GM12878 (cell line): ENCODE data around the gene CLTCL1.

Experiments
- CHD2 ChIP-seq: IDR thresholded peaks from 2 replicates; pipeline ENCODE4 v1.6.1; 2011; ENCODE audit warnings: low read depth, low read length, improper control_type of control experiment, borderline replicate concordance
- EP300 ChIP-seq, 2 experiments: fragments of 150-350 bp in 1 of 2; IDR thresholded peaks; 2 replicates each; pipeline ENCODE4 v1.6.1; 2011 to 2012; ENCODE audit warnings: low read depth in 2 of 2, low read length in 2 of 2, borderline replicate concordance in 1 of 2, improper control_type of control experiment in 1 of 2, inconsistent platforms in 1 of 2; ENCODE audit not compliant: control insufficient read depth in 1 of 2
- EZH2 ChIP-seq: IDR thresholded peaks from 2 replicates; pipeline ENCODE4 v1.6.1; 2012; ENCODE audit warnings: low read depth, mild to moderate bottlenecking, control low read depth, inconsistent platforms, low read length, borderline replicate concordance; ENCODE audit not compliant: control insufficient read depth
- FOXK2 ChIP-seq: fragments of 450-650 bp; IDR thresholded peaks from 2 replicates; pipeline ENCODE4 v1.6.1; 2017; ENCODE audit warnings: mild to moderate bottlenecking, moderate library complexity
- IRF3 ChIP-seq: fragments of 450-650 bp; IDR thresholded peaks from 2 replicates; pipeline ENCODE4 v1.6.1; 2014; ENCODE audit warnings: mild to moderate bottlenecking
- POLR2AphosphoS5 ChIP-seq: IDR thresholded peaks from 2 replicates; pipeline ENCODE4 v1.6.1; 2011; ENCODE audit warnings: mild to moderate bottlenecking, low read length, inconsistent platforms
- RFX5 ChIP-seq: IDR thresholded peaks from 2 replicates; pipeline ENCODE4 v1.6.1; 2011; ENCODE audit warnings: low read depth, low read length, improper control_type of control experiment
- SIN3A ChIP-seq: IDR thresholded peaks from 2 replicates; pipeline ENCODE4 v1.6.1; 2012; ENCODE audit warnings: low read depth, low read length, improper control_type of control experiment
- SUPT20H ChIP-seq: IDR thresholded peaks from 2 replicates; pipeline ENCODE4 v1.6.1; 2011; ENCODE audit warnings: low read depth, mild to moderate bottlenecking, low read length, moderate library complexity, borderline replicate concordance; ENCODE audit not compliant: control insufficient read depth
- TAF1 ChIP-seq: IDR thresholded peaks from 2 replicates; pipeline ENCODE4 v1.6.1; 2011; ENCODE audit warnings: mild to moderate bottlenecking, low read depth, low read length, borderline replicate concordance
- ZNF24 ChIP-seq: fragments of 450-650 bp; IDR thresholded peaks from 2 replicates; pipeline ENCODE4 v1.6.1; 2017; ENCODE audit warnings: antibody characterized with exemption, mild to moderate bottlenecking
- TF ChIP-seq, protein P1 (sequence below): fragments of 450-650 bp; IDR thresholded peaks from 2 replicates; pipeline ENCODE4 v1.6.1; 2017; ENCODE audit warnings: mild to moderate bottlenecking, moderate library complexity
- TF ChIP-seq, protein P2 (sequence below), 3 experiments: IDR thresholded peaks in 2 of 3; conservative IDR thresholded peaks in 1 of 3; 2 replicates each; pipeline ENCODE4 v1.5.1; 2011; ENCODE audit warnings: low read depth in 3 of 3, low read length in 3 of 3, mild to moderate bottlenecking in 3 of 3, control low read depth in 2 of 3, moderate library complexity in 2 of 3, inconsistent platforms in 1 of 3, mixed read lengths in 1 of 3; ENCODE audit not compliant: control insufficient read depth in 2 of 3, insufficient read depth in 1 of 3; ENCODE audit errors: extremely low read depth in 1 of 3
- TF ChIP-seq, protein P3 (sequence below): IDR thresholded peaks from 2 replicates; pipeline ENCODE4 v1.6.1; 2011; ENCODE audit warnings: mild to moderate bottlenecking, low read depth, low read length, moderate library complexity; ENCODE audit not compliant: insufficient replicate concordance

DNA sequence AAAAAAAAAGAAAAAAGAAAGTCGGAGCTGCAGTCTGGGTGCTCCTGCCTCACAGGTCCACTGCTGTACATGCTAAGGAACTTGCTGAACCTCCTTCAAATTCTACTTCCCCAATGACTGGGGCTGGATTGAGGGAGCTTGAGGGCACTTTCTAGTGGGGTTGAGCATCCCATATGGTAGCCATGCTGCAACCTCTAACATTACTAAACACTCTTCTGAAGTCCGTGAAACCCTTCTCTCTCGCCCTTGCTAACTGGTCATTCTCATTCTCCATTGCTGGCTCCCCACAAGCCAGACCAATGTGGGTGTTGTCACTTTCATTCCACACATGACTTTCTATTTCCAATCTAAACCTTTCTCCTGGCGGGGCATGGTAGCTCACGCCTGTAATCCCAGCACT is 148.3 kb downstream of the CLTCL1 start:
- TF ChIP-seq FOXK2 = no peak
- no peak for TF ChIP-seq EP300 (IDR thresholded peaks at IDR 0.05; ENCODE audit: borderline replicate concordance in 1 of 2, control insufficient read depth in 1 of 2, low read depth in 2 of 2, low read length in 2 of 2)
- TF ChIP-seq, protein P1, sequence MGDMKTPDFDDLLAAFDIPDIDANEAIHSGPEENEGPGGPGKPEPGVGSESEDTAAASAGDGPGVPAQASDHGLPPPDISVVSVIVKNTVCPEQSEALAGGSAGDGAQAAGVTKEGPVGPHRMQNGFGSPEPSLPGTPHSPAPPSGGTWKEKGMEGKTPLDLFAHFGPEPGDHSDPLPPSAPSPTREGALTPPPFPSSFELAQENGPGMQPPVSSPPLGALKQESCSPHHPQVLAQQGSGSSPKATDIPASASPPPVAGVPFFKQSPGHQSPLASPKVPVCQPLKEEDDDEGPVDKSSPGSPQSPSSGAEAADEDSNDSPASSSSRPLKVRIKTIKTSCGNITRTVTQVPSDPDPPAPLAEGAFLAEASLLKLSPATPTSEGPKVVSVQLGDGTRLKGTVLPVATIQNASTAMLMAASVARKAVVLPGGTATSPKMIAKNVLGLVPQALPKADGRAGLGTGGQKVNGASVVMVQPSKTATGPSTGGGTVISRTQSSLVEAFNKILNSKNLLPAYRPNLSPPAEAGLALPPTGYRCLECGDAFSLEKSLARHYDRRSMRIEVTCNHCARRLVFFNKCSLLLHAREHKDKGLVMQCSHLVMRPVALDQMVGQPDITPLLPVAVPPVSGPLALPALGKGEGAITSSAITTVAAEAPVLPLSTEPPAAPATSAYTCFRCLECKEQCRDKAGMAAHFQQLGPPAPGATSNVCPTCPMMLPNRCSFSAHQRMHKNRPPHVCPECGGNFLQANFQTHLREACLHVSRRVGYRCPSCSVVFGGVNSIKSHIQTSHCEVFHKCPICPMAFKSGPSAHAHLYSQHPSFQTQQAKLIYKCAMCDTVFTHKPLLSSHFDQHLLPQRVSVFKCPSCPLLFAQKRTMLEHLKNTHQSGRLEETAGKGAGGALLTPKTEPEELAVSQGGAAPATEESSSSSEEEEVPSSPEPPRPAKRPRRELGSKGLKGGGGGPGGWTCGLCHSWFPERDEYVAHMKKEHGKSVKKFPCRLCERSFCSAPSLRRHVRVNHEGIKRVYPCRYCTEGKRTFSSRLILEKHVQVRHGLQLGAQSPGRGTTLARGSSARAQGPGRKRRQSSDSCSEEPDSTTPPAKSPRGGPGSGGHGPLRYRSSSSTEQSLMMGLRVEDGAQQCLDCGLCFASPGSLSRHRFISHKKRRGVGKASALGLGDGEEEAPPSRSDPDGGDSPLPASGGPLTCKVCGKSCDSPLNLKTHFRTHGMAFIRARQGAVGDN = no peak
- no peak for TF ChIP-seq IRF3
- TF ChIP-seq SIN3A = no peak
- TF ChIP-seq, protein P2, sequence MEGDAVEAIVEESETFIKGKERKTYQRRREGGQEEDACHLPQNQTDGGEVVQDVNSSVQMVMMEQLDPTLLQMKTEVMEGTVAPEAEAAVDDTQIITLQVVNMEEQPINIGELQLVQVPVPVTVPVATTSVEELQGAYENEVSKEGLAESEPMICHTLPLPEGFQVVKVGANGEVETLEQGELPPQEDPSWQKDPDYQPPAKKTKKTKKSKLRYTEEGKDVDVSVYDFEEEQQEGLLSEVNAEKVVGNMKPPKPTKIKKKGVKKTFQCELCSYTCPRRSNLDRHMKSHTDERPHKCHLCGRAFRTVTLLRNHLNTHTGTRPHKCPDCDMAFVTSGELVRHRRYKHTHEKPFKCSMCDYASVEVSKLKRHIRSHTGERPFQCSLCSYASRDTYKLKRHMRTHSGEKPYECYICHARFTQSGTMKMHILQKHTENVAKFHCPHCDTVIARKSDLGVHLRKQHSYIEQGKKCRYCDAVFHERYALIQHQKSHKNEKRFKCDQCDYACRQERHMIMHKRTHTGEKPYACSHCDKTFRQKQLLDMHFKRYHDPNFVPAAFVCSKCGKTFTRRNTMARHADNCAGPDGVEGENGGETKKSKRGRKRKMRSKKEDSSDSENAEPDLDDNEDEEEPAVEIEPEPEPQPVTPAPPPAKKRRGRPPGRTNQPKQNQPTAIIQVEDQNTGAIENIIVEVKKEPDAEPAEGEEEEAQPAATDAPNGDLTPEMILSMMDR (IDR thresholded peaks at IDR 0.05 in 2 of 3, conservative IDR thresholded peaks at IDR 0.05 in 1 of 3; ENCODE audit: control insufficient read depth in 2 of 3, extremely low read depth in 1 of 3, insufficient read depth in 1 of 3, low read depth in 3 of 3, low read length in 3 of 3) = no peak
- TF ChIP-seq EZH2 = no peak
- TF ChIP-seq POLR2AphosphoS5 = no peak
- no peak for TF ChIP-seq RFX5
- TF ChIP-seq SUPT20H = no peak
- no peak for TF ChIP-seq TAF1
- no peak for TF ChIP-seq ZNF24
- TF ChIP-seq, protein P3, sequence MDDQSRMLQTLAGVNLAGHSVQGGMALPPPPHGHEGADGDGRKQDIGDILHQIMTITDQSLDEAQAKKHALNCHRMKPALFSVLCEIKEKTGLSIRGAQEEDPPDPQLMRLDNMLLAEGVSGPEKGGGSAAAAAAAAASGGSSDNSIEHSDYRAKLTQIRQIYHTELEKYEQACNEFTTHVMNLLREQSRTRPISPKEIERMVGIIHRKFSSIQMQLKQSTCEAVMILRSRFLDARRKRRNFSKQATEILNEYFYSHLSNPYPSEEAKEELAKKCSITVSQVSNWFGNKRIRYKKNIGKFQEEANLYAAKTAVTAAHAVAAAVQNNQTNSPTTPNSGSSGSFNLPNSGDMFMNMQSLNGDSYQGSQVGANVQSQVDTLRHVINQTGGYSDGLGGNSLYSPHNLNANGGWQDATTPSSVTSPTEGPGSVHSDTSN = no peak
- no peak for TF ChIP-seq CHD2
